Ishikawa (cell line): ENCODE data around the gene TXNIP.
A peak's percentile ranks its signal among the peaks of the same experiment; 100 is the strongest.

Experiments
- CEBPB ChIP-seq: IDR thresholded peaks from 2 replicates; pipeline ENCODE4 v1.6.1; 2012
- CREB1 ChIP-seq: IDR thresholded peaks from 2 replicates; pipeline ENCODE4 v1.6.1; 2012; ENCODE audit warnings: low read depth
- EGR1 ChIP-seq: IDR thresholded peaks from 2 replicates; pipeline ENCODE4 v1.6.1; 2012
- EP300 ChIP-seq: IDR thresholded peaks from 2 replicates; pipeline ENCODE4 v1.6.1; 2012; ENCODE audit warnings: borderline replicate concordance
- FOXM1 ChIP-seq: IDR thresholded peaks from 2 replicates; pipeline ENCODE4 v1.6.1; 2012; ENCODE audit warnings: low read depth, borderline replicate concordance
- NFIC ChIP-seq: IDR thresholded peaks from 2 replicates; pipeline ENCODE4 v1.6.1; 2012
- RAD21 ChIP-seq: IDR thresholded peaks from 2 replicates; pipeline ENCODE4 v1.6.1; 2012; ENCODE audit warnings: low read depth
- TAF1 ChIP-seq: IDR thresholded peaks from 2 replicates; pipeline ENCODE4 v1.6.1; 2012; ENCODE audit warnings: low read depth, mild to moderate bottlenecking
- TCF12 ChIP-seq: IDR thresholded peaks from 2 replicates; pipeline ENCODE4 v1.6.1; 2012; ENCODE audit warnings: low read depth
- TEAD4 ChIP-seq: IDR thresholded peaks from 2 replicates; pipeline ENCODE4 v1.6.1; 2012
- YY1 ChIP-seq: IDR thresholded peaks from 2 replicates; pipeline ENCODE4 v1.6.1; 2012; ENCODE audit warnings: low read depth
- ZBTB7A ChIP-seq: IDR thresholded peaks from 2 replicates; pipeline ENCODE4 v1.6.1; 2012; ENCODE audit warnings: low read depth
- TF ChIP-seq, protein P1 (sequence below): IDR thresholded peaks from 2 replicates; pipeline ENCODE4 v1.6.1; 2012
- TF ChIP-seq, protein P2 (sequence below): IDR thresholded peaks from 2 replicates; pipeline ENCODE4 v1.6.1; 2012; ENCODE audit warnings: low read depth, mild to moderate bottlenecking
- TF ChIP-seq, protein P3 (sequence below): IDR thresholded peaks from 2 replicates; pipeline ENCODE4 v1.6.1; 2012

The TXNIP gene

DNA sequence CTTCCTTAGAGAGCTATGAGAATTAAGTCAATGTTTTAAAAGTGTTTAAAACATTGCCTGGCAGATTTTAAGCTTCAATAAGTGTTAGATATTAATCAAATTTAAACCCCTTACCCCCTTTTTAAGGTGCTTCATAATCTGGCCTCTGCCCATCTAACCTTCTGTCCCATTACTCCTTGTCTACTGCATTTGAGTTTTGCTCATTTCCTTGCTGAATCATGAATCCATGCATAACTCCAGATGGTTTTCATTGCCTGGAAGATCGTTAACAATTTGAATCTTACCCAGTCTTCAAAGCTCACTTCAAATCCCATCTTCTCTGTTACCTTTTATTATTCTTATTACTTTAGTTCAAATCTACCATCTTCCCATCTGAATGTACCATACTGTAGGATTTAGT, 20.5 kb upstream of the TXNIP start:
- TF ChIP-seq, protein P1, sequence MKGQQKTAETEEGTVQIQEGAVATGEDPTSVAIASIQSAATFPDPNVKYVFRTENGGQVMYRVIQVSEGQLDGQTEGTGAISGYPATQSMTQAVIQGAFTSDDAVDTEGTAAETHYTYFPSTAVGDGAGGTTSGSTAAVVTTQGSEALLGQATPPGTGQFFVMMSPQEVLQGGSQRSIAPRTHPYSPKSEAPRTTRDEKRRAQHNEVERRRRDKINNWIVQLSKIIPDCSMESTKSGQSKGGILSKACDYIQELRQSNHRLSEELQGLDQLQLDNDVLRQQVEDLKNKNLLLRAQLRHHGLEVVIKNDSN: no peak
- TF ChIP-seq RAD21: no peak
- TF ChIP-seq YY1: no peak
- no peak for TF ChIP-seq TEAD4
- TF ChIP-seq TCF12: no peak
- no peak for TF ChIP-seq EGR1
- no peak for TF ChIP-seq FOXM1
- no peak for TF ChIP-seq CEBPB
- TF ChIP-seq, protein P2, sequence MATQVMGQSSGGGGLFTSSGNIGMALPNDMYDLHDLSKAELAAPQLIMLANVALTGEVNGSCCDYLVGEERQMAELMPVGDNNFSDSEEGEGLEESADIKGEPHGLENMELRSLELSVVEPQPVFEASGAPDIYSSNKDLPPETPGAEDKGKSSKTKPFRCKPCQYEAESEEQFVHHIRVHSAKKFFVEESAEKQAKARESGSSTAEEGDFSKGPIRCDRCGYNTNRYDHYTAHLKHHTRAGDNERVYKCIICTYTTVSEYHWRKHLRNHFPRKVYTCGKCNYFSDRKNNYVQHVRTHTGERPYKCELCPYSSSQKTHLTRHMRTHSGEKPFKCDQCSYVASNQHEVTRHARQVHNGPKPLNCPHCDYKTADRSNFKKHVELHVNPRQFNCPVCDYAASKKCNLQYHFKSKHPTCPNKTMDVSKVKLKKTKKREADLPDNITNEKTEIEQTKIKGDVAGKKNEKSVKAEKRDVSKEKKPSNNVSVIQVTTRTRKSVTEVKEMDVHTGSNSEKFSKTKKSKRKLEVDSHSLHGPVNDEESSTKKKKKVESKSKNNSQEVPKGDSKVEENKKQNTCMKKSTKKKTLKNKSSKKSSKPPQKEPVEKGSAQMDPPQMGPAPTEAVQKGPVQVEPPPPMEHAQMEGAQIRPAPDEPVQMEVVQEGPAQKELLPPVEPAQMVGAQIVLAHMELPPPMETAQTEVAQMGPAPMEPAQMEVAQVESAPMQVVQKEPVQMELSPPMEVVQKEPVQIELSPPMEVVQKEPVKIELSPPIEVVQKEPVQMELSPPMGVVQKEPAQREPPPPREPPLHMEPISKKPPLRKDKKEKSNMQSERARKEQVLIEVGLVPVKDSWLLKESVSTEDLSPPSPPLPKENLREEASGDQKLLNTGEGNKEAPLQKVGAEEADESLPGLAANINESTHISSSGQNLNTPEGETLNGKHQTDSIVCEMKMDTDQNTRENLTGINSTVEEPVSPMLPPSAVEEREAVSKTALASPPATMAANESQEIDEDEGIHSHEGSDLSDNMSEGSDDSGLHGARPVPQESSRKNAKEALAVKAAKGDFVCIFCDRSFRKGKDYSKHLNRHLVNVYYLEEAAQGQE: no peak
- TF ChIP-seq NFIC: no peak
- no peak for TF ChIP-seq EP300
- no peak for TF ChIP-seq TAF1
- TF ChIP-seq ZBTB7A: no peak
- TF ChIP-seq, protein P3, sequence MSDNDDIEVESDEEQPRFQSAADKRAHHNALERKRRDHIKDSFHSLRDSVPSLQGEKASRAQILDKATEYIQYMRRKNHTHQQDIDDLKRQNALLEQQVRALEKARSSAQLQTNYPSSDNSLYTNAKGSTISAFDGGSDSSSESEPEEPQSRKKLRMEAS: no peak
- TF ChIP-seq CREB1: no peak

DNA sequence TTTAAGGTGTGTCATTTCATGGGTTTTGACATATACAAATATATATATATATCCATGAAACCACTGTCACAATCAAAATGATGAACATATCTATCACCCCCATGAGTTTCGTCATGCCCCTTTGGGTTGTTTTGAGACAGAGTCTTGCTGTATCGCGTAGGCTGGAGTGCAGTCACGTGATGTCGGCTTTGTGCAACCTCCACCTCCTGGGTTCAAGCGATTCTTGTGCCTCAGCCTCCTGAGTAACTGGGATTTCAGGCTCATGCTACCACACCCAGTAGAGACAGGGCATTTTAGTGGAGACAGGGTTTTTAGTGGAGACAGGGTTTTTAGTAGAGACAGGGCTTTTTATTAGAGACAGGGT, 17.2 kb upstream of the TXNIP start:
- TF ChIP-seq, protein P2: no peak
- TF ChIP-seq ZBTB7A (no peak), CREB1 (no peak), TEAD4 (no peak)
- TF ChIP-seq, protein P1: no peak

DNA sequence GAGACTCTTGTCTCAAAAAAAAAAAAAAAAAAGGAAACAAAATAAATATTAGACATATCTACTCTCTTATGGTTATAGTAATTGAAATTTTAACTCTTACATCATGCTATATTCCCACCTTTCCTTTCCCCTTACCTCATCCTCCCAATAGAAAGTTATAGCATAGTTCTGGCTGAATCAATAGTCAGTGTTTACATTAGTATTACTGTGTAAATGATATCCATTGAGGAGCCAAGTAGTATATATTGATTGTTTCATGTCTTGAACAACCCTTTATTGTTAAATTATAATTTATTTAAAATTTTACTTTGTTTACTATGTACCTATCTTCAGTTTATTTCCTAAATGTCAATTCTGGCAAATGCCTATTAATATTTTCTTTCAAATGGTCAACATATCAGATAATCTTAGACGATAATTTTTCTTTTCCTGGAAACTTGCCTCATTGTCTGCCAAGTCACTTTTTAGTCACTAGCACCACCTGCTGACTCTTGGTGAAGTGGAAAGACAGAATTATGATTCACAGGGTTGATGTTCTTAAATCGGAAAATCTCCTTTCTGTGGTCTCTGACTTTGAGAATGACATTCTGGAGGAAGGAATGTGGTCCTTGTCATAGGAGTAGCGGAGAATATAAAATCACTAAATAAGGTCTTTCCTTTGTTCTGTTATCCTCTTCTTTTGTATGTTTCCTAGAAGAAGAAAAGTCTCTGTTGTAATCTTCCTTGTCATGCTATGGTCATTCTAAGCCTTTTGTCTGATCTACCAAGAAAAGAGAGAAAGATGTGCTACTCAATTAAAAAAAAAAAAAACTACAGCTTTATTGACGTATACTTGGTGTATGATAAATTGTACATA, 16.6 kb upstream of the TXNIP start:
- TF ChIP-seq TAF1 (no peak), RAD21 (peak; percentile 95)
- TF ChIP-seq, protein P1: no peak

DNA sequence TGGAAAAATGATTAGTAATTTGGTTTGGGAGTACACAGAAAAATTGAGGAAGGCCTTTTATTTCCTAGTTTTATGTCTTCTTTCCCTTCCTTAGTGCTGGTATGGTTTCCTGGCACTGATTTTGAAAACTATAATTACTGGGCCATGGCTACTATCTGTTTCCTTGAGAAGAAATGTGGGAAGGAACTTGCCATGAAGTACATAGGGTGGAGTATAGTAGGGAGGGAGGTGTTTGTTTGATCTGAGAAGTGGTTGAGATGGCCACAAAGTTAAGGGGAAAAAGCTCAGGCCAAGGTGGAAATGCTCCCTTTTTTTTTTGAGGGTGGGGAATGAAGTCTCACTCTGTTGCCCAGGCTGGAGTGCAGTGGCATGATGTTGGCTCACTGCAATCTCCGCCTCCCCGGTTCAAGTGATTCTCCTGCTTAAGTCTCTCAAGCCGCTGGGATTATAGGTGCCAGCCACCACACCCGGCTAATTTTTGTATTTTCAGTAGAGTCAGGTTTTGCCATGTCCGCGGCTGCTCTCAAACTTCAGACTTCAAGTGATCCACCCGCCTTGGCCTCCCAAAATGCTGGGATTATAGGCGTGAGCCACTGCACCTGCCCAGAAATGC, 13.9 kb upstream of the TXNIP start:
- TF ChIP-seq CEBPB: no peak
- TF ChIP-seq, protein P1: no peak
- no peak for TF ChIP-seq NFIC
- TF ChIP-seq TEAD4: no peak
- no peak for TF ChIP-seq RAD21
- TF ChIP-seq EP300: no peak
- TF ChIP-seq, protein P2: no peak
- no peak for TF ChIP-seq FOXM1
- TF ChIP-seq CREB1: no peak
- TF ChIP-seq ZBTB7A: no peak
- TF ChIP-seq TAF1: no peak
- TF ChIP-seq, protein P3: no peak
- TF ChIP-seq EGR1: no peak
